Panc1 (cell line): ENCODE results near the gene ALOX12. TPM values are rescaled to one million over a fixed set of nuclear protein-coding genes. Genes with fewer than 3 reads are reported as not detected.

Experiments
- ATAC-seq: fragments of 200-7000 bp; cut with Tn5 transposase; 2 replicates; pipeline ENCODE4 v1.9.1; 2020; ENCODE audit warnings: mild to moderate bottlenecking, moderate library complexity
- BruUV-seq: library from RNA; stranded (reverse); fragments of 400-500 nt; replicated peaks from 2 replicates; lab custom pipeline; 2021; lab: Mats Ljungman, UMichigan
- CTCF ChIA-PET: fragments of 300-600 bp; sonication (Branson Sonifier 250); formaldehyde crosslinking; loops from one replicate; lab custom pipeline; 2022; ENCODE audit warnings: antibody characterized with exemption; lab: Charles Lee
- POLR2A ChIA-PET: fragments of 300-600 bp; sonication (Branson Sonifier 250); formaldehyde crosslinking; loops from one replicate; lab custom pipeline; 2022; ENCODE audit warnings: antibody characterized with exemption; lab: Charles Lee
- DNase-seq: peaks from one replicate; pipeline ENCODE4 v3.0.0-alpha.2; 2010; ENCODE audit warnings: low read depth, low spot score
- H3K27ac ChIP-seq: 2 replicates; pipeline ENCODE4 v1.5.1; 2011; ENCODE audit warnings: mild to moderate bottlenecking, low read length, inconsistent platforms
- H3K27me3 ChIP-seq: fragments of 200-500 bp; sonication (Bioruptor generic); 2 replicates; pipeline ENCODE4 v1.6.0; 2014; ENCODE audit warnings: low read length, inconsistent platforms; ENCODE audit not compliant: control insufficient read depth, insufficient read depth
- H3K36me3 ChIP-seq: fragments of 200-500 bp; sonication (Bioruptor generic); 2 replicates; pipeline ENCODE4 v1.5.1; 2014; ENCODE audit warnings: inconsistent platforms, mild to moderate bottlenecking, low read length, moderate library complexity; ENCODE audit not compliant: control insufficient read depth, insufficient read depth
- H3K4me1 ChIP-seq: 2 replicates; pipeline ENCODE4 v1.5.1; 2011; ENCODE audit warnings: inconsistent platforms, mild to moderate bottlenecking, low read length, moderate library complexity; ENCODE audit not compliant: control insufficient read depth, insufficient read depth
- H3K4me3 ChIP-seq, 2 experiments: 2 replicates each; pipeline ENCODE4 v1.5.1; 2011 to 2012; ENCODE audit warnings: low read depth in 2 of 2, low read length in 2 of 2, mild to moderate bottlenecking in 2 of 2, inconsistent platforms in 1 of 2, moderate library complexity in 1 of 2
- H3K9me3 ChIP-seq: fragments of 200-500 bp; sonication (Bioruptor generic); 2 replicates; pipeline ENCODE4 v1.5.1; 2014; ENCODE audit warnings: low read depth, mild to moderate bottlenecking, inconsistent platforms, low read length, moderate library complexity; ENCODE audit not compliant: control insufficient read depth, insufficient read depth
- CTCF ChIP-seq: fragments of 450-650 bp; IDR thresholded peaks from 2 replicates; pipeline ENCODE4 v1.5.1; 2017; ENCODE audit warnings: mild to moderate bottlenecking
- POLR2AphosphoS5 ChIP-seq: IDR thresholded peaks from 2 replicates; pipeline ENCODE4 v1.6.1; 2012; ENCODE audit warnings: mild to moderate bottlenecking, low read depth, low read length, moderate library complexity
- SIN3A ChIP-seq: IDR thresholded peaks from 2 replicates; pipeline ENCODE4 v1.6.1; 2012; ENCODE audit warnings: low read depth, mild to moderate bottlenecking, low read length, moderate library complexity, borderline replicate concordance; ENCODE audit not compliant: insufficient read depth
- TCF7L2 ChIP-seq: IDR thresholded peaks from 2 replicates; pipeline ENCODE4 v1.6.1; 2011; ENCODE audit warnings: mild to moderate bottlenecking, low read depth, low read length, inconsistent platforms
- in situ Hi-C: cut with HindIII; loops from 2 replicates; pipeline ENCODE4 v1.10.0; 2016; ENCODE audit warnings: low sequenced_read_pairs, low pct_unique_long_range_greater_than_20kb
- intact Hi-C: fragments of 100-400 bp; cut with micrococcal nuclease; formaldehyde crosslinking; loops from one replicate; pipeline ENCODE4 v1.10.0; 2022; ENCODE audit not compliant: unreplicated experiment
- total RNA-seq: library from RNA; stranded (reverse); gene quantifications from one replicate; pipeline ENCODE4 v1.2.1, GENCODE V29; 2021; ENCODE audit not compliant: unreplicated experiment
- TF ChIP-seq, protein P1 (sequence below), 2 experiments: IDR thresholded peaks; 2 replicates each; pipeline ENCODE4 v1.6.1; 2011 to 2012; ENCODE audit warnings: low read depth in 2 of 2, control low read depth in 1 of 2, low read length in 1 of 2, mild to moderate bottlenecking in 1 of 2, moderate library complexity in 1 of 2; ENCODE audit not compliant: insufficient read depth in 1 of 2

ALOX12 gene
- total RNA-seq, 1 experiment from 2014 or later: not detected

- Histone ChIP-seq H3K27ac (no peak overlapping the region), H3K4me1 (no peaks in the 10 kb centered on the region), H3K9me3 (no peaks in the 10 kb centered on the region), H3K27me3 (no peaks in the 10 kb centered on the region), H3K36me3 (peaks cover 7% of the 10 kb centered on the region), H3K4me3 (no peak overlapping the region)
- in situ Hi-C loops (no loop called here), intact Hi-C loops (no loop called here)
- BruUV-seq: no TSS peak
- no peak for ATAC-seq
- CTCF ChIA-PET: no interaction called here
- no peak for DNase-seq
- no peak for TF ChIP-seq POLR2AphosphoS5
- no peak for TF ChIP-seq TCF7L2
- TF ChIP-seq, protein P1, sequence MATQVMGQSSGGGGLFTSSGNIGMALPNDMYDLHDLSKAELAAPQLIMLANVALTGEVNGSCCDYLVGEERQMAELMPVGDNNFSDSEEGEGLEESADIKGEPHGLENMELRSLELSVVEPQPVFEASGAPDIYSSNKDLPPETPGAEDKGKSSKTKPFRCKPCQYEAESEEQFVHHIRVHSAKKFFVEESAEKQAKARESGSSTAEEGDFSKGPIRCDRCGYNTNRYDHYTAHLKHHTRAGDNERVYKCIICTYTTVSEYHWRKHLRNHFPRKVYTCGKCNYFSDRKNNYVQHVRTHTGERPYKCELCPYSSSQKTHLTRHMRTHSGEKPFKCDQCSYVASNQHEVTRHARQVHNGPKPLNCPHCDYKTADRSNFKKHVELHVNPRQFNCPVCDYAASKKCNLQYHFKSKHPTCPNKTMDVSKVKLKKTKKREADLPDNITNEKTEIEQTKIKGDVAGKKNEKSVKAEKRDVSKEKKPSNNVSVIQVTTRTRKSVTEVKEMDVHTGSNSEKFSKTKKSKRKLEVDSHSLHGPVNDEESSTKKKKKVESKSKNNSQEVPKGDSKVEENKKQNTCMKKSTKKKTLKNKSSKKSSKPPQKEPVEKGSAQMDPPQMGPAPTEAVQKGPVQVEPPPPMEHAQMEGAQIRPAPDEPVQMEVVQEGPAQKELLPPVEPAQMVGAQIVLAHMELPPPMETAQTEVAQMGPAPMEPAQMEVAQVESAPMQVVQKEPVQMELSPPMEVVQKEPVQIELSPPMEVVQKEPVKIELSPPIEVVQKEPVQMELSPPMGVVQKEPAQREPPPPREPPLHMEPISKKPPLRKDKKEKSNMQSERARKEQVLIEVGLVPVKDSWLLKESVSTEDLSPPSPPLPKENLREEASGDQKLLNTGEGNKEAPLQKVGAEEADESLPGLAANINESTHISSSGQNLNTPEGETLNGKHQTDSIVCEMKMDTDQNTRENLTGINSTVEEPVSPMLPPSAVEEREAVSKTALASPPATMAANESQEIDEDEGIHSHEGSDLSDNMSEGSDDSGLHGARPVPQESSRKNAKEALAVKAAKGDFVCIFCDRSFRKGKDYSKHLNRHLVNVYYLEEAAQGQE (IDR thresholded peaks at IDR 0.05; ENCODE audit: insufficient read depth in 1 of 2, low read depth in 2 of 2, low read length in 1 of 2): no peak
- TF ChIP-seq SIN3A: no peak
- peak; percentile 78 for TF ChIP-seq CTCF
- POLR2A ChIA-PET: no interaction called here
Measured at GRCh38 chr17:7001318-7001961, 5.6 kb downstream of the ALOX12 start.

DNA sequence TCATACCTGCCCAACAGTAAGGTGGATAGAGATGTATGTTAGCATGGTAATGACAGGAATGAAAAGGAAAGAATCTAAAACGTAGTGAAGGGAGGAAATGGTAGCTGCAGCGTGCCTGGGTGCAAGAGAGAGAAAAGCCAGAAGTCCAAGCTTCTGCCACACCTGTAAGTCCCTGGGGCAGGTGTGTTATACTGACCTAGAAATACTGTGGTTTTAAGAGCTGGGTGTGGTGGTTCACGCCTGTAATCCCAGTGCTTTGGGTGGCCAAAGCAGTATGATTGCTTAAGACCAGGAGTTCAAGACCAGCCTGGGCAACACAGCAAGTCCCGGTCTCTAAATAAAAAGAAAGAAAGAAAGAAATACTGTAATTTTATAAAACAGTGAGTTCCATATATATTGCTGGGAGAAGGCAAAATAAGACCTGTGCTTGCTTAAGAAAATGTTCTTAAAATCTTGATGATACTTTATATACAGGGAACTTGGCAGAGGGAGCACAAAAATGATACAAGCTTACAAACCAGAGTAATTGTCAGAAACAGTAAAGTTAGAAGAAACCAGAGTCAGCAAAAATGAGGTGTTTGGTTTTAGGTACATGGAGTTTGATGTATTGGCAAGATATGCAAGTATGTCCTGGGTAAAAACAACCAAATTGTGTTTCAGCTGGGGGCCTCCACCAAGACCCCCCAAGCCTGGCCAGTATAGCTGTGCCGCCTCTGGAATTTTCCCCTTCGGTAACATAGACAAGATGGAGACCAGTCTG is 6.6 kb downstream of the ALOX12 start:
- no peaks in the 10 kb centered on the region for H3K27me3 ChIP-seq
- ChIA-PET POLR2A (no interaction called here), CTCF (interaction anchor here (1.5 kb wide), 1 partner anchor 91 kb away, joined by 3 read pairs; no protein-coding TSS in a partner anchor)
- no peak overlapping the region for H3K4me3 ChIP-seq
- intact Hi-C loops: no loop called here
- peaks cover 7% of the 10 kb centered on the region for H3K36me3 ChIP-seq
- ATAC-seq (no peak), DNase-seq (no peak)
- BruUV-seq: no TSS peak
- no peaks in the 10 kb centered on the region for H3K4me1 ChIP-seq
- no peak overlapping the region for H3K27ac ChIP-seq
- no peaks in the 10 kb centered on the region for H3K9me3 ChIP-seq
- no peak for TF ChIP-seq TCF7L2
- TF ChIP-seq, protein P1 (IDR thresholded peaks at IDR 0.05; ENCODE audit: insufficient read depth in 1 of 2, low read depth in 2 of 2, low read length in 1 of 2): no peak
- TF ChIP-seq POLR2AphosphoS5: no peak
- TF ChIP-seq SIN3A: no peak
- no peak for TF ChIP-seq CTCF
- in situ Hi-C loops: no loop called here
